Calu3 (cell line): ENCODE data around the gene GSTT2B. TPM values are rescaled to one million over a fixed set of nuclear protein-coding genes. Genes with fewer than 3 reads are reported as not detected.

Source experiments
- BruUV-seq: library from RNA; stranded (reverse); fragments of 400-500 nt; replicated peaks from 2 replicates; lab custom pipeline; 2021; lab: Mats Ljungman, UMichigan
- CTCF ChIA-PET: fragments of 300-600 bp; sonication (Branson Sonifier 250); formaldehyde crosslinking; loops from one replicate; lab custom pipeline; 2022; ENCODE audit warnings: antibody characterized with exemption; lab: Charles Lee
- DNase-seq: peaks from one replicate; pipeline ENCODE4 v3.0.0; 2022
- H3K27ac Mint-ChIP-seq: one replicate; pipeline ENCODE4 v1.8.0; 2022; ENCODE audit warnings: mixed read lengths; ENCODE audit not compliant: unreplicated experiment
- H3K27me3 Mint-ChIP-seq: one replicate; pipeline ENCODE4 v1.8.0; 2022; ENCODE audit warnings: mixed read lengths; ENCODE audit not compliant: unreplicated experiment
- H3K36me3 Mint-ChIP-seq: one replicate; pipeline ENCODE4 v1.8.0; 2022; ENCODE audit warnings: mild to moderate bottlenecking, moderate library complexity, mixed read lengths; ENCODE audit not compliant: insufficient read depth, unreplicated experiment
- H3K4me1 Mint-ChIP-seq: one replicate; pipeline ENCODE4 v1.8.0; 2022; ENCODE audit warnings: mild to moderate bottlenecking, low read depth, mixed read lengths; ENCODE audit not compliant: unreplicated experiment
- H3K4me3 Mint-ChIP-seq: one replicate; pipeline ENCODE4 v1.8.0; 2022; ENCODE audit warnings: mild to moderate bottlenecking, low read depth, moderate library complexity, mixed read lengths; ENCODE audit not compliant: unreplicated experiment
- H3K9me3 Mint-ChIP-seq: one replicate; pipeline ENCODE4 v1.8.0; 2022; ENCODE audit warnings: low read depth, mixed read lengths; ENCODE audit not compliant: unreplicated experiment
- CTCF ChIP-seq: fragments of 200-600 bp; IDR thresholded peaks from one replicate; pipeline ENCODE4 v1.8.0; 2022; ENCODE audit warnings: antibody characterized with exemption; ENCODE audit not compliant: unreplicated experiment
- intact Hi-C: fragments of 100-400 bp; cut with micrococcal nuclease; formaldehyde crosslinking; loops from one replicate; pipeline ENCODE4 v1.10.0; 2022; ENCODE audit not compliant: unreplicated experiment
- total RNA-seq: library from RNA; stranded (reverse); gene quantifications from 2 replicates; pipeline ENCODE4 v1.2.3, GENCODE V29; 2022

Gene GSTT2B
- total RNA-seq, 1 experiment from 2014 or later, result 3.6 TPM

DNA sequence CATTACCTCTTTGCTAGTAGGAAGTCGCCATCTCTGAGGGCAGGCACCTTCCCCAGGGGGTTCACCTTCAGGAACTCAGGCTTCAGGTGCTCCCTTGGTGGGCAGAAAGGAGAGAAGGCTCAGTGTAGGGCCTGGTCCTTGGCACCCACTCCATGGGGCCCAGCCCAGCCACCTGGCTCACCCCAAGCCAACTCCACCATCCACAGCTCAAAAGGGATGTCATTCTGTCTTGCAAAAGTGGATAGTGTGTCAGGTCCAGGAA lies 47.0 kb upstream of the GSTT2B start:
- peaks cover 13% of the 10 kb centered on the region for H3K36me3 Mint-ChIP-seq
- no peaks in the 10 kb centered on the region for H3K27me3 Mint-ChIP-seq
- intact Hi-C loops, result no loop called here
- TF ChIP-seq CTCF, result no peak
- no peak for DNase-seq
- no peak overlapping the region for H3K27ac Mint-ChIP-seq
- H3K4me3 Mint-ChIP-seq, result no peak overlapping the region
- no peaks in the 10 kb centered on the region for H3K9me3 Mint-ChIP-seq
- CTCF ChIA-PET, result no interaction called here
- no peaks in the 10 kb centered on the region for H3K4me1 Mint-ChIP-seq
- BruUV-seq, result no TSS peak

DNA sequence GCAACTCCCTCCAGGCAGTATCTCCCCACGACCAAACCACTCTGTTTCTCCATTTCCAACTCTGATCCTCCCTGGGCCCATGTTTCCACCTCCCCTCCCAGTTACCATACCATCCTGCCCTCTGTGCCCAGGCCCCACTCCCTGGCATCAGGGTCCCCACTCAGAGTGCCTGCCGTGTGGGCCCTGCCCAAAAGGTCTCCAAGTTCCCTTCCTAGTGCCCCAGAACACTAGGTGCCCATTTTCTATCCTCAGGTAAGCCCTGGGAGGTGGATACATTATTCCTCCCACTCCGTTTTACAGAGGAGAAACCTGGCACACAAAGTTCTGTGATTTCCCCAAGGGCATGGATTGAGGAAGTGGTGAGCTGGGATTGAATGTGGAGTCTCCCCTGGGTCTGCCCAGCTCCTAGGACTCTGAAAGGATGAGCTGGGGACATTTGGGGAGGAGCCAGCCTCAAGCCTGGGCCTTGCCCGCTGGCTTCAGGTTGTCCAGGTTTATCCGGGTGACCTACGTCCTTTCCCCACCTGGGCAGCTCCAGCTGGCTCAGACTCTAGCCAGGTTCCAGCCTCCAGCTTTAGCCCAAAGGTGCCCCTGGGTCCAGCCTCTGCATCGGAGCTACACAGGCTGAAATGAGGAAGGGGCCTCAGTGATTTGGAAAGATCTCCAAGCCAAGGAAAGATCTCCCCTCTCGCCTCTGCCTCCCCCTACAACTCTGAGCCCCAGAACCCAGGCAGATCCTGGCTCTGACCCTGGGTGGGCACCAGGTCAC lies 46.4 kb upstream of the GSTT2B start:
- no peaks in the 10 kb centered on the region for H3K9me3 Mint-ChIP-seq
- no peak for TF ChIP-seq CTCF
- H3K36me3 Mint-ChIP-seq, result peaks cover 13% of the 10 kb centered on the region
- H3K4me1 Mint-ChIP-seq, result no peaks in the 10 kb centered on the region
- intact Hi-C loops, result no loop called here
- no TSS peak for BruUV-seq
- H3K27me3 Mint-ChIP-seq, result no peaks in the 10 kb centered on the region
- DNase-seq, result no peak
- CTCF ChIA-PET, result no interaction called here
- H3K4me3 Mint-ChIP-seq, result no peak overlapping the region
- no peak overlapping the region for H3K27ac Mint-ChIP-seq

DNA sequence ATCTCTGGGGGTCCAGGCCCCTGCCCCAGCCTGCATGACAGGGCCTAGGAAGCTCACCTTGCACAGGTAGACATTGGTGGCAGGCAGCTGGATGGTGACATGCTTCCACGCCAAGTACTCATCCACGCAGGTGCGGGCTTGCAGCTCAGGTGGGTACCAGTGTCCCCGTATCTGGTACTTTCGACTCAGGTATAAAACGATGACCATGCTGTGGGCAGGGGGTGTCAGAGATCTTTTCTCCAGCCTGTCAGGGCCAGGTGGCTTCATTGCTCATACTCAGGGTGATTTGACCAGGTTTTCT lies 45.9 kb upstream of the GSTT2B start:
- Mint-ChIP-seq H3K9me3 (no peaks in the 10 kb centered on the region), H3K27ac (no peak overlapping the region), H3K4me1 (no peaks in the 10 kb centered on the region), H3K36me3 (peaks cover 12% of the 10 kb centered on the region), H3K4me3 (no peak overlapping the region), H3K27me3 (no peaks in the 10 kb centered on the region)
- no peak for DNase-seq
- intact Hi-C loops, result no loop called here
- TF ChIP-seq CTCF, result no peak
- CTCF ChIA-PET, result no interaction called here
- no TSS peak for BruUV-seq

DNA sequence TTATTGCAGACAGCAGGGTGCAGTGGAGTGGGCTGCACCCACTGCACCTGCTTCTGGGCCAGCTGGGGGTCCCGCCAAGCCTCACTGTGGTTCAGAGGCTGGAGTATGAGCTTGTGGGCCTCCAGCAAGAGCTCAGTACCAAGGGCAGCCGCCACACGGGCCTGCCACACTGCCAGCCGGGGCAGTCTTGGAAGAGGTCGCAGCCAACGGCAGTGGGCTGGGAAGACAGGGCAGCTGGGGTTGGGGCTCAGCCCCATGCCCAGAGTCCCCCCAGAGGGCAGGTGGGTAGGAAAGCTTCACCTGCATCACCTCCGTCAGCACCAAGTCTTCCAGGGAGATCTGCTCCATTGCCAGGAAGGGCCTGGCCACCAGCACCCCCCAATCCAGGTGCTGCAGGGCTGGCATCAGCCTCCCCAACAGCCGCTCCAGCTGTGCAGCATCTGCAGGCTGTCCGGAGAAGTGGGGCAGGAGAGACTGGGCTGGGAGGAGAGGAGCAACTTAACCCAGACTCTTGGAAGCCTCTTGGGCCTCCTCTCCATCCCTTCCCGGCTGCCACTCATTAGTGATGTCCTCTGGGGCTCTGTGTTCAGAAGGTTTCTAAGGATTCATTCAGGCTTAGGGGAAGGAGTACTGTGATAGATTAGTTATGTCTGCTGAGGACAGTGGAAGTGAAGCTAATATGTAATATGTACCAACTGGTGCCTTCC lies 45.4 kb upstream of the GSTT2B start:
- Mint-ChIP-seq H3K9me3 (no peaks in the 10 kb centered on the region), H3K4me3 (no peak overlapping the region), H3K4me1 (no peaks in the 10 kb centered on the region), H3K36me3 (peaks cover 7% of the 10 kb centered on the region), H3K27me3 (no peaks in the 10 kb centered on the region), H3K27ac (no peak overlapping the region)
- BruUV-seq, result no TSS peak
- no peak for DNase-seq
- intact Hi-C loops, result no loop called here
- TF ChIP-seq CTCF, result no peak
- CTCF ChIA-PET, result no interaction called here
